ENCODE measurements around the gene TRAPPC4.

- TF ChIP-seq EP300 (IDR thresholded peaks at IDR 0.05; ENCODE audit: borderline replicate concordance in 1 of 2, low read depth in 2 of 2, low read length in 2 of 2) (no peak), RFX5 (IDR thresholded peaks at IDR 0.05; ENCODE audit: borderline replicate concordance, low read depth, low read length) (no peak), USF2 (IDR thresholded peaks at IDR 0.05; ENCODE audit: low read length) (no peak), POLR2A (IDR thresholded peaks at IDR 0.05; ENCODE audit: control extremely low read depth in 1 of 2, low read depth in 2 of 2, low read length in 2 of 2) (no peak), POLR2AphosphoS5 (IDR thresholded peaks at IDR 0.05; ENCODE audit: low read depth, low read length) (no peak), MAX (IDR thresholded peaks at IDR 0.05) (no peak)
- TF ChIP-seq, protein P1, sequence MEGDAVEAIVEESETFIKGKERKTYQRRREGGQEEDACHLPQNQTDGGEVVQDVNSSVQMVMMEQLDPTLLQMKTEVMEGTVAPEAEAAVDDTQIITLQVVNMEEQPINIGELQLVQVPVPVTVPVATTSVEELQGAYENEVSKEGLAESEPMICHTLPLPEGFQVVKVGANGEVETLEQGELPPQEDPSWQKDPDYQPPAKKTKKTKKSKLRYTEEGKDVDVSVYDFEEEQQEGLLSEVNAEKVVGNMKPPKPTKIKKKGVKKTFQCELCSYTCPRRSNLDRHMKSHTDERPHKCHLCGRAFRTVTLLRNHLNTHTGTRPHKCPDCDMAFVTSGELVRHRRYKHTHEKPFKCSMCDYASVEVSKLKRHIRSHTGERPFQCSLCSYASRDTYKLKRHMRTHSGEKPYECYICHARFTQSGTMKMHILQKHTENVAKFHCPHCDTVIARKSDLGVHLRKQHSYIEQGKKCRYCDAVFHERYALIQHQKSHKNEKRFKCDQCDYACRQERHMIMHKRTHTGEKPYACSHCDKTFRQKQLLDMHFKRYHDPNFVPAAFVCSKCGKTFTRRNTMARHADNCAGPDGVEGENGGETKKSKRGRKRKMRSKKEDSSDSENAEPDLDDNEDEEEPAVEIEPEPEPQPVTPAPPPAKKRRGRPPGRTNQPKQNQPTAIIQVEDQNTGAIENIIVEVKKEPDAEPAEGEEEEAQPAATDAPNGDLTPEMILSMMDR (IDR thresholded peaks at IDR 0.05; ENCODE audit: control extremely low read depth in 1 of 3, insufficient read depth in 1 of 3, low read depth in 1 of 3, low read length in 3 of 3) = no peak
Measured at GRCh38 chr11:119019996-119020395, 1.4 kb downstream of the TRAPPC4 start.
